GM20431 (cell line): ENCODE data around the gene CCHCR1.
"Not testable (repeated sequence)": the region's sequence is repeated elsewhere in the genome, so short reads cannot be mapped to it uniquely, and the experiment has no call there.

ENCODE experiments used
- in situ Hi-C: fragments of 300-500 bp; cut with MseI, MboI; formaldehyde crosslinking; loops from one replicate; pipeline ENCODE4 v1.15.0; 2020; ENCODE audit warnings: low sequenced_read_pairs; ENCODE audit not compliant: unreplicated experiment

CCHCR1 gene

GRCh38 chr6:31165064-31165832 is 7.6 kb upstream of the CCHCR1 start:
- in situ Hi-C loops, result not testable (repeated sequence)

GRCh38 chr6:31164475-31165063 is 7.0 kb upstream of the CCHCR1 start:
- in situ Hi-C loops, result not testable (repeated sequence)

GRCh38 chr6:31163922-31164321 is 6.3 kb upstream of the CCHCR1 start:
- in situ Hi-C loops, result no loop called here

- in situ Hi-C loops, result no loop called here
Measured at GRCh38 chr6:31162463-31163165, 5.0 kb upstream of the CCHCR1 start.

GRCh38 chr6:31161216-31162126 is 3.9 kb upstream of the CCHCR1 start:
- in situ Hi-C loops, result no loop called here

GRCh38 chr6:31158863-31159855 is 1.6 kb upstream of the CCHCR1 start:
- in situ Hi-C loops, result no loop called here

GRCh38 chr6:31158140-31158862 is 699 bp upstream of the CCHCR1 start, which contains the start of gene TCF19:
TCF19 (plus strand) TSS chr6:31158589; CDS start chr6:31159470, 881 bp downstream.
- in situ Hi-C loops, result no loop called here

GRCh38 chr6:31156641-31157040 is 961 bp downstream of the CCHCR1 start:
- in situ Hi-C loops, result no loop called here

GRCh38 chr6:31154436-31154835 is 3.2 kb downstream of the CCHCR1 start:
- in situ Hi-C loops, result no loop called here

- in situ Hi-C loops, result no loop called here
Measured at GRCh38 chr6:31152781-31153180, 4.8 kb downstream of the CCHCR1 start.

- in situ Hi-C loops, result no loop called here
Measured at GRCh38 chr6:31149827-31150447, 7.7 kb downstream of the CCHCR1 start.

GRCh38 chr6:31145386-31145785 is 12.2 kb downstream of the CCHCR1 start:
- in situ Hi-C loops, result no loop called here

GRCh38 chr6:31144970-31145340 is 12.6 kb downstream of the CCHCR1 start:
- in situ Hi-C loops, result no loop called here

- in situ Hi-C loops, result no loop called here
Measured at GRCh38 chr6:31144296-31144969, 13.2 kb downstream of the CCHCR1 start.

- in situ Hi-C loops, result no loop called here
Measured at GRCh38 chr6:31143148-31143547, 14.5 kb downstream of the CCHCR1 start.

- in situ Hi-C loops, result no loop called here
Measured at GRCh38 chr6:31142361-31142761, 15.2 kb downstream of the CCHCR1 start.

- in situ Hi-C loops, result no loop called here
Measured at GRCh38 chr6:31140643-31141042, 17.0 kb downstream of the CCHCR1 start.
